GM18499 (cell line): ENCODE data around the gene LRP1B.
"Not testable (repeated sequence)": the region's sequence is repeated elsewhere in the genome, so short reads cannot be mapped to it uniquely, and the experiment has no call there.

Experiments used
- ATAC-seq: cut with Tn5 transposase; IDR thresholded peaks from one replicate; pipeline ENCODE4 v1.9.1; 2021; ENCODE audit warnings: moderate number of reproducible peaks; ENCODE audit not compliant: insufficient read depth, unreplicated experiment

Gene LRP1B

DNA sequence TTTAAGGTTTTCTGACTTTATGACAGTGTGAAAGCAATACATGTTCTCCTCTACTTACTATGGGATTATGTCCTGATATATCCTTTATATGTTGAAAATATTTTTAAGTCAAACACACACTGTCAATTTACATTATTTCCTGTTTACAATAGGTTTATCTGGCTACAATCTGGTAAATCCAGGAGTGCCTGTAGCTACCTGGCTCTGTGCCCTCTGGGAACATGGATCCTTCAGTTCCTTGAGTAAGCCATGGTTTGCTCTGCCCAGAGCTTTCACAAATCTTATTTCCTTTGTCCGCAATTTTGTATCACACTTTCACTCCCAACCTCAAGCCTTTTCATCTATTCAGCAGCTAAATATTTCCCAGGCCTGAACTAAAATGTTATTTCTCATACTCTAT is 1768.5 kb downstream of the LRP1B start:
- no peak for ATAC-seq

DNA sequence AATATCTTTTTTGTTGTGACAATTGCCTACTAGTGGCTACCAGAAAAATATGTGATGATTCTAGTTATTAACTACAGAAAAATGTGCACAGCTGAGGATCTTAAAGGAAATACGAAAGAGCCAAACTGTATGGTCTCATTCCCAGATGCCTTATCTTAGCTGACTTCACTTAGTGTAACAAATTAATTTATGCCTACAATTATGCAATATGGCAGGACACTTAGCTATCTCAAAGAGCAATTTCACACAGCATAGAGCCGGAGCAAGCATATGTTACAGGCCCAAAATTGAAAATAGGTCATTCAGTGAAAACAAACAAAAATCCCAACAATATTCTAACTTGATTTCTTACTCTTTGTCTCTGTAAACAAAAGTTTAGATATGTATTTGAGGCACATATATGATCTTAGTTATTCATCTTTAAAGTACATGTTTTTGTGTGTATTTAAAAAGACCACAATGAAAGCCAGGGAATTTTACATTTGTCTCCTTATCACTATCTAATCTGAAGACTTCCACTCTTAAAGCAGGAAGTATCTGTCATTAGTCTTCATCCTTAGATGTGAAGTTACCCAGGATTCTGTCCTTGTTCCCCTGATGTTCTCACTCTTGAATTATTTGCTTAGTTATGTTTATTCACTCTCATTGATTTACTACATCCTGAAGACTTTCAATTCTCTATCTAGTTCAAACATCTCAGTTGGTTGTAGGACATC is 1771.6 kb downstream of the LRP1B start:
- no peak for ATAC-seq

DNA sequence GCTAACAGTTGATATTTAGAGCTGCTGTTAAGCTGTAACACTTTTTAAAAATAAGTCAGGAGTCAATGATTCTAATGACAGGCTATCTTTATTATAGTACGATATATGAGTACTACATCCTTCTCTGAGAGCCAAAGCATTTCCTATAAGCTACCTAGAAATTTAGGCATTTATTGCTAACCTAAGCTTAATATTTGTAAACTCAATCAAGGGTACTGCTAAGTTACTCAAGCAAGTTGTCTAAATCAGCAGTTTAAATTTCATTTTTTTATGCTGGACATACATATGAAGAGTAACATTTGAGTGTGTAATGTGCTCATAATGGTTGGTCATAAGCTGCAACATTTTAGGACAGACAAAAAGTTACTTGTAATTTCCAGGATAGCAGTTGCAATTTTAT is 1774.1 kb downstream of the LRP1B start:
- ATAC-seq: no peak

DNA sequence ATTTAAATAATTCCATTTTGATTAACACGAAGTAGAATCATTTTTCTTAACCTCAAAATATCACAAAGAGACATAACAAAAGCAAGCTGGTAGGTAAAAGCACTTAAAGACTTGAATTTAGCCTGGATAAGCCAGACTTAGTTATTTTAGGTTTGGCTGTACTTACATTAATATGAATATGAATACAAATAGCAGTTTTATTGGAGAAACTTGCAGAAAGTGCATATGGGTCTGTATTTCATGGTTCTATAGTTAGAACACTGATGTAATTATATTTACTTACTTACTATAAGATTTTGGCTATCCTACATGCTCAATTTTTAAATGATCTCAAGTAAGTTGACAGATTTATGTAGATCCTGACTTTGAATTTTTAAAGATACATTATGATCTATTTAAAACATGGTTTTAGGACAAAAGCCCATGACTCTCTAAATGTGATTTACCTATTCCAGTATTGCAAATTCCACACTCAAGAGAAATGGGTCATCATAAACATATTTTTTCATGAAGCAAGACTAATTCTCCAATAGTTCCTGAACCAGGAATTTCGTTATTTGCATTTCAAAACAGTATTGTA is 1775.2 kb downstream of the LRP1B start:
- ATAC-seq: no peak

DNA sequence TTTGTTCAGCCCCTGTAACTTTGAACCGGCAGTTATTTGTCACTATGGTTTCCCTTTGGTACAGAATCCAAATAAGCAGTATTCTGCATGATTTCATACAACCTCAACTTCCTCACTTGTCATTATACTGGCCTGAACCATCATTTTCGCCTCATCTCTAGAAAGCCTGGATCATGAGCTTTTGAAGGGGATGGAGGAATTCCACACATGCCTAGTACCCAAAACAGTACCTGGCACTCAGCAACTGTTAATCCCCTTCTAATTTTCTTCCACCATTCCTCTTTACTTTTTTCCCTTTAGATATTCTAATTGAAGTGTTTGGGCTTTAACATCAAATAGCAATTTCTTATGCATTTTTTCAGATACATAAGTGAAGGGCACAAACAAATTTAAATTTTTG is 1776.3 kb downstream of the LRP1B start:
- no peak for ATAC-seq

DNA sequence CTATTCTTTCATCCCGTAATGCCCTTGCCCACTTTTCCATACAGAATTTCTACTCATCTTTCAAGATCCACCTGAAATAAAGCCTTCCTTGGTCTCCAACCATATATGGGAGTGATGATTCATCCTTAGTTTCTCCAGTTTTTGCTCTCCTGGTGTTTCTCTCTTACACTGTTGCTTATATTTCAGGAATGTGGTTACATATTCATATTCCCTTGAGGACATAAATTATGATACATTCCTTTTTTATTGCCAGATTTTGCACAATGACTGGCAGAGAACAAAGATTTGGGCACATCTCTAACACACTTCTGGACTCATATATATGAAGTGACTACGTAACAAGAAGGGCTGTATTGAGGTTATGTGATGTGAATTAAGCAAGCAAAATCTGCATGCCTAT is 1777.3 kb downstream of the LRP1B start:
- ATAC-seq: no peak

DNA sequence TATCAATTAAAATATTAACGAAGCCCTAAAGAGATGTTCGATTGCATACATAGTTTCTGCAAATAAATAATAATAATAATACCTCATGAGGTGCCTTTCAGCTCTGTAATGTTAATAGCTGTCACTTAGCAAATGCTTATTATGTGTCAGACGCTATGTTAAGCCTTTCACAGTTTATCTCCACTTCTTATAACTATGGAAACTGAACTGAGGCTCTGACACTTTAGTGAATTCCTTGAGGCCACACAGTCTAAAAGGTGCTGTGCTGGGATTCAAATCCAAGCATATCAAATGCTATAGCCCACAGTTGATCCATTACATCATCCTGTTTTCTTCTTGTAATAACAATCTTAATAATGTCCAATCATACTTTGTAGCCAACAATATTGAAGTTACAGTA is 1779.1 kb downstream of the LRP1B start:
- ATAC-seq: no peak

DNA sequence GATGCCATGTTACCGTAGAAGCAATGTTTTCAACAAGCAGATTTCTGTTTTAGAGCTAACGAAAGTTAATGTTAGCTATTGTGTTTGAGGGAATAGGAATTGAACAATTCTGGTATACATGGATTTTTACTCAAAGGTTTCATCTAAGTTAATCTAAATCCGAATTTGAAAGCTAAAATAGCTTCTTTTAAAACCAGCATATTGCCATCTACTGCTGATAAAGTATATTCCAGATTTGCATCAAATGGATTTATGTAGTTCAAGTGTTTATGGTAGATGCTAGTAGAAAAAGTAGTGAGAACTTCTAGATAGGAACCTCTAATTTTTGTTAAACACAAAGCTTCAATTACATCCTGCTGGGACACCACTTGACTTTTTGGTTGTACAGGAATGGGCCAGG is 1781.1 kb downstream of the LRP1B start:
- no peak for ATAC-seq

DNA sequence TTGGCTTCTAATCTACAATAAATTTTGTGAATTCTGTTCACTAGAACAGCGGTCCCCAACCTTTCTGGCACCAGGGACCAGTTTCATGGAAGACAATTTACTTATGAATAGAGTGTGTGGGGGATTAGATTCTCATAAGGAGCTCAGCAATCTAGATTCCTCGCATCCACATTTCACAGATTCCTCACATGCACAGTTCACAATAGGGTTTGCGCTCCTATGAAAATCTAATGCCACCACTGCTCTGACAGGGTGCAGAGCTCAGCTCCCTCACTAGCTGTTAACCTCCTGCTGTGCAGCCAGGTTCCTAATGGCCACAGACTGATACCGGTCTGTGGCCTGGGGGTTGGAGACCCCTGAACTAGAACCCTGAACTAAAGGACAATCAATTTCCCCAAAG is 1782.0 kb downstream of the LRP1B start:
- no peak for ATAC-seq

DNA sequence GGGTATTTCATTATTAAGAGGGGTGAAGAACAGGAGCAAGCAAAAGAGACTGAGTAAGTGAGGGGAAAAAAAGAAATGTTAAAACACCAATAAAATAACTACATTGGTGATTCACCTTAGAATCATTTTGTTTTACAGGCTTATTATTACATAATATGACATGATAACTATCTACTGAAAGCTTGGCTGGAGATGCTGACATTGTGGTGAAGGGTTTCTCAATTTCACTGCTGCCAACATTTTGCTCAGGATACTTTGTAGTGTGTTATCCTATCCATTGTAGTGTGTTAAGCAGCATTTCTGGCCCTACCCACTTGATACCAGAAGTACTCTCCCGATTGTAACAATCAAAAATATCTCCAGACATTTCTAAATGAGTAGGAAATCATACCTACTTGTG is 1786.0 kb downstream of the LRP1B start:
- ATAC-seq: no peak

DNA sequence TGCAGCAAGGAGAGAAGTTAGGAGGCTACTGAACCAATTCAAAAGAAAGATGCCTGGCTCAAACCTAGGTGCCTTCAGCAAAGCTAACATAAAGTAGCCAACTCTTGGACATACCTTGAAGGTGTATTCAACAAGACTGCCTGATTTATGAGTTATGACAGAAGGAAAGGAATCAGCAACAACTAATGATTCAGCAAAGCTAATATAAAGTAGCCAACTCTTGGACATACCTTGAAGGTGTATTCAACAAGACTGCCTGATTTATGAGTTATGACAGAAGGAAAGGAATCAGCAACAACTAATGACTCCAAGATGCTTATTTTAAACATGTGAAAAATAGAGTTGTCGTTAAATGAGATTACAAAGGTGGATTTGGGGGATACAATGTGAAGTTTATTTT is 1786.5 kb downstream of the LRP1B start:
- not testable (repeated sequence) for ATAC-seq

DNA sequence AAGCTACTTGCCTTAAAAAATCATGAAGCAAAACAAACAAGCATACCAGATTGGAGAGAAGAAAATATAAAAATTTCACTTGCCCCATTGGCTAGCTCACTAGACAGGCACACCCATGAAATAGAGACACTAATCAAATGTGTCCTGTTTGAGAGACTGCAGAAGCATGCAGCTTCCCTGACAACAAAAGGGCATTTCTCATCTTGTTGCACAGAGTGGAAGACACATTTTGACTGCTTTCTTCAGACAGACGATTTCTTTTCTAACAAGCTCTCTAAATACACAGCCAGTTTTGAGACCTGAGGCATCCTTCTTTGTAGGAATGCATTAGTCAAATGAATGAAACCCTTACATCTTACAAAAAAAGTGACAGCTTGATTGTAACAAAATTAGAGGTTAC is 1792.0 kb downstream of the LRP1B start:
- no peak for ATAC-seq

DNA sequence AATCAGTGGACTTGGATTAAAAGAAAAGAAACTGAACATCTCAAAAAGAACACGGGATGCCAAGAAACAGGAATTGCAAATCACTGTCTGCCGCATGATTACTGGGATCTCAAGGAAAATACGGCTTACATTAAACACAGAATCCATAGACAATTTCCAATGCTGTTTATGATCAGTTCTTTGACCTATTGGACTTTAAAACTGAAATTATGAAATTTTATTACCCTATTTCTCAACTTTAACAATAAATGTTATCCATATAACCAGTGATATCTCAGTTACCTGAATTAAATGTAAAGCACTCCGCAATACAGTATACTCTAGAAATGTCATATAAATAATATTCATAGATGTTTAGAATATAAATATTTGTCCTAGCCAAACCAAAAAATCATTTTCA is 1793.8 kb downstream of the LRP1B start:
- ATAC-seq: no peak

DNA sequence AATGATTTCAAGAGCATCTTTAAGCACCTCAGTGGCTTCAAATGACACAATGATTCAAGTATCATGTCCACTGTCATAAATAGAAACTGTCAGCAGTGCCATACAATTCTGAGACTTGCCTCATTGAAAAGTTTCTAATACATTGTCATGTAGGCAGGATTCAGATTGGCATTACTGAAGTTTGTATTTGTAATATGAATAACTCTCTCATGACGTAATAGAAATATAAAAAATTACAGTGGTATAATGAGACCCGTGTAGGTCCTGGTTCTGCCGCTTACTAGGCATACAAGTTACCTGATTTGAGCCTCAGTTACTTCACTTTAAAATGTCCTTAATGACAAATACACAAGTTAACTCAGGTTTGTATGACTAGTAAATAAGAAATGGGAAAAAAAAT is 1814.5 kb downstream of the LRP1B start:
- ATAC-seq: no peak

DNA sequence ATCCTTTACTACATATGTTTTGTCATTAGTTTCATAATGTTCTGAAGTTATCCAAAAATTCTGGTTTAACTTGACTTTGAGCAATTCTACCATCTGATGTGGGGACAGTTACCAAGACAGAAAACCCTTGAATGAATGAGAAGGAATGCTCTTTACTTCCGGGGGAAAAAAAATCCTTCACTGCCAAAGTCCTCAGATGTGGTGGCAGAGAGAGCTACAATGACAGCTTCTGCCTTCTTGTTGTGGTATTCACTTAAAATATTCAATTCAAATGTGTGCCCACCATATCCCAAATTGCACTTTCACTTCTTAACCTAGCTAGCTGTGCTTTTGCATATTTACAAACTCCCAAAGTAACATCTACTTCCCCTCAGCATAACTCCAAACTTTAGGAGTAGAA is 1818.9 kb downstream of the LRP1B start:
- ATAC-seq: no peak

DNA sequence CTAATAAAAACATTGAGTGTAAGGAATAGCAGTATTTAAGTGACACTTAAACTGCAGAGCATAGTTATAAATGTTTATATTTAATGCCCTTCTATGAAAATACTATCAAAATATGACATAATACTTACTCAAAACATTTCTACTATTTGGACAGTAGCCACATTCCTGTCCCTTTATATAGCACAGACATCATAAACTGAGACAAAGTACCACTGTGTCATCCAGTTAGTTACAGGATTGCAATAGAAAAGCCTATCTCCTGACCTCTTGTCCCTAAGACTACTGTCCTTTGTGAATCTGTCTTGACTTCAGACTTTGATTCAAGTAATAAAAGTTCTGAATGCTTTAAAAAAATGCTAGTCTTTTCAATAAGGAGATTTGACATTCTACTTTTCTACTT is 1822.1 kb downstream of the LRP1B start:
- no peak for ATAC-seq

DNA sequence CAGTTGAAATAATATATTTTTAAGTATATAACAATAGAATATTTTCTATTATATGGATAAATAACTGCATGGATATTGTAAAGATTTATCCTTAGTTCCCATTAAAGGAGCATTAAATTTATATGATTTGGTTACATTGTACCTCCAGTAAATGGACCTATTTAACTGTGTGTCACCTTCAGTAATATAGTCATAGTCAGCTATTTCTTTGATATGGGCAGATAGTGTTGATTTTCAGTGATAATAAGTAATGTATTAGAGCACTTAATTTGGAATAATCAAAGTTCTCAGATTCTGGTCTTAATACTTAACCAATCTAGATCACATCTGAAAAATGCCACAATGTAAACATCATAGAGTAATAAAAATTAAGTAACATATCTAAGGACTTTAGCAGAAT is 1823.3 kb downstream of the LRP1B start:
- no peak for ATAC-seq

DNA sequence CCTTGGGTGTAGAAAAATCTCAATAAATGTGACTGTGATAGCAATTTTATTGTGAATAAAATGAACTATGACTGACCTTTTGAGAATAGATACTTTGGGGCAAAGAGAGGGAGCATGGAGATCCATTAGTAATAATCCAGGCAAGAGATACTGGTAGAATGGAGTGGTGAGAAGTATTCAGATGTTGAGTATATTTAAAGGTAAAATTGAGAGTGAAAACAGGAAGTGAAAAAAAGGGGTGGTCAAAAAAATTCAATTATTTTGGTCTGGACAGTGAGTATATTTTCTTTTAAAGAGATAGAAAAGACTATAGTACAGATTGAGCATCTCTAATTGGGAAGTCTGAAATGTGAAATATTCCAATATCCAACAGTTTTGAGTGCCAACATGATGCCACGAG is 1835.0 kb downstream of the LRP1B start:
- no peak for ATAC-seq

DNA sequence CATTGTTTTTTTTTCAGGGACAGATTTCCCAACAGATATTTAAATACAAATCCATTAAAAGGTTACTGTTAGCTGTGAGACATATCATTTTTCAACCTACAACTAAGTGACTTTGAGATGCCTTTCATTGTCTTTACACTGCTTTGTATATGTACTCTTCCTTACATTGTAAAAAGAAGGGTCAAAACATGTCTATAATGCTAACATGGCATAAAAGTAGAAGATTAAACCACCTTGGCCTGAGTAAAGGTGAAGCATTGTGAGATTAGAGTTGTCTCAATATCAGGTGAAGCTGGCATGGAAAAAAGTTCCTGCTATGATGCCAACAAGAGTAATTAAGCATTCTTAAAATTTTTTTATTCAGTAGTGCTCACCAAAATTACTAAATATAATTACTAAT is 1842.1 kb downstream of the LRP1B start:
- ATAC-seq: no peak

DNA sequence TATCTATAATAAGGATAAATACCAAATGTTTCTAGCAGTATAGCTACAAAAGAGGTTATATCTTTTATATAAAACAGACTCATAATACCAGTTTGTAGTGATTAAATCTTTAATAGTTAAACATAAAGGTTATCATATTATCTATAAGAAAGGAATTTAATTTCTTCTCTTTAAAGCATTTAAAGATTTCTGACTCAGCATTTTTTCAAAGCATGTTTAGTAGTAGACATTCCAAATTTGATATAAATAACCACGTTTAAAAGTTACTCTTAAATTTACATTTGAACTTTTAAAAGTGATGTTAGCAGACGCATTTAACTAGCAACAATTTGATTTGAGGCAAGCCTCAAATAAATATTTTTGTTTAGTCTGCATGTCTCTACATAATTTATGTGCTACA is 1842.6 kb downstream of the LRP1B start:
- ATAC-seq: no peak

DNA sequence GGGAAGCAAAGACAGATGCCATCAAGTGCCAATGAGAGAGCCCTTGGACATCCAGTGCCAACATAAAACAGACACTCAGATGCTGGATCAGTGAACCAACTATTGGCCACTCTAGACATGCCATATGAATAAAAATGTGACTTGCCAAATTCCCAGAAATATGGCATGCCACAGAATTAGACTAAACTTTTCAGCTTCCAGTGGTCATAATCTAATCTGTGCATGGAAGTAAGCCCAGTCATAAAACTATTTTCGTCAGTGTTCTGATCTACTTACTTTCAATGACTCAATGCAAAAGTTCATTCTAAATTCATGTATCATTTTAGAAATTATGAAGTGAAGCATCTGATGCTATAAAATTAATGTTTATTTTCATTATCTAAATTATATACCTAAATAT is 1844.4 kb downstream of the LRP1B start:
- no peak for ATAC-seq

DNA sequence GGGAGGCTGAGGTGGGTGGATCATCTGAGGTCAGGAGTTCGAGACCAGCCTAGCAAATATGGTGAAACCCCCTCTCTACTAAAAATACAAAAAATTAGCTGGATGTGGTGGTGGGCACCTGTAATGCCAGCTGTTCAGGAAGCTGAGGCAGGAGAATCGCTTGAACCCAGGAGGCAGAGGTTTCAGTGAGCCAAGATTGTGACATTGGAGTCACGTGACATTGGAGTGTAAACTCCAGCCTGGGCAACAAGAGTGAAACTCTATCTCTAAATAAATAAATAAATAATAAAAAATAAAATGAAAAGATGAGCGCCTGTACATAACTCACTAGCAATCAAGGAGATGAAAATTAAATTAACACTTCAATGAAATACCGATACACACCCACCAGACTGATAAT is 1853.5 kb downstream of the LRP1B start:
- ATAC-seq: not testable (repeated sequence)
